ENCODE measurements around the gene CPTP.
"Not testable (repeated sequence)": the region's sequence is repeated elsewhere in the genome, so short reads cannot be mapped to it uniquely, and the experiment has no call there.

The CPTP gene

GRCh38 chr1:1352786-1353388 is 28.3 kb downstream of the CPTP start:
- no peak for DNase-seq

GRCh38 chr1:1353389-1354151 is 29.0 kb downstream of the CPTP start:
- no peak for DNase-seq

- DNase-seq, result peak in 1 of 2 donors; percentile 26
Observed at GRCh38 chr1:1354271-1355247, 30.0 kb downstream of the CPTP start.

GRCh38 chr1:1355416-1355815 is 30.8 kb downstream of the CPTP start:
- DNase-seq, result no peak

- no peak for DNase-seq
Observed at GRCh38 chr1:1356166-1356795, 31.7 kb downstream of the CPTP start.

GRCh38 chr1:1356796-1357401 is 32.3 kb downstream of the CPTP start:
- no peak for DNase-seq

GRCh38 chr1:1357871-1358432 is 33.4 kb downstream of the CPTP start:
- no peak for DNase-seq

- no peak for DNase-seq
Observed at GRCh38 chr1:1358433-1359271, 34.0 kb downstream of the CPTP start, which contains the start of gene MXRA8. Gene MXRA8, minus strand, starts transcription at chr1:1358555. Its CDS starts 51 bp downstream, at chr1:1358504.

GRCh38 chr1:1359308-1359663 is 34.7 kb downstream of the CPTP start:
- no peak for DNase-seq

- no peak for DNase-seq
Observed at GRCh38 chr1:1359664-1360468, 35.3 kb downstream of the CPTP start.

GRCh38 chr1:1360506-1361169 is 36.0 kb downstream of the CPTP start:
- DNase-seq, result no peak

GRCh38 chr1:1361233-1361981 is 36.8 kb downstream of the CPTP start:
- DNase-seq, result no peak

- DNase-seq, result no peak
Observed at GRCh38 chr1:1361982-1362423, 37.4 kb downstream of the CPTP start.

- no peak for DNase-seq
Observed at GRCh38 chr1:1364266-1364665, 39.7 kb downstream of the CPTP start.

GRCh38 chr1:1365875-1366698 is 41.5 kb downstream of the CPTP start:
- DNase-seq, result no peak

GRCh38 chr1:1366699-1367066 is 42.1 kb downstream of the CPTP start:
- DNase-seq, result no peak

GRCh38 chr1:1367315-1367714 is 42.7 kb downstream of the CPTP start:
- DNase-seq, result no peak

GRCh38 chr1:1370094-1370493 is 45.5 kb downstream of the CPTP start:
- not testable (repeated sequence) for DNase-seq
